ENCODE data around the gene FADS2.
A peak's percentile ranks its signal among the peaks of the same experiment; 100 is the strongest.

Gene FADS2

GRCh38 chr11:61828629-61829407 lies 718 bp downstream of the FADS2 start:
- peak overlapping the region; percentile 81 for H3K4me2 ChIP-seq (ENCODE audit: low read length)
- no peaks in the 10 kb centered on the region for H3K36me3 ChIP-seq (ENCODE audit: control insufficient read depth, insufficient read depth, low read length)
- no peak overlapping the region for H3K9ac ChIP-seq
- H3K4me3 ChIP-seq (ENCODE audit: low read depth, low read length), result peak overlapping the region; percentile 56
- H3K27ac ChIP-seq, result peak overlapping the region; percentile 81
- no peaks in the 10 kb centered on the region for H3K79me2 ChIP-seq
- H3K27me3 ChIP-seq (ENCODE audit: control insufficient read depth, insufficient read depth, low read length), result no peaks in the 10 kb centered on the region
- H2AFZ ChIP-seq, result peak overlapping the region; percentile 69
- H3K4me1 ChIP-seq, result peaks cover 18% of the 10 kb centered on the region
- H3K9me3 ChIP-seq (ENCODE audit: control insufficient read depth, low read length), result no peaks in the 10 kb centered on the region
- TF ChIP-seq CTCF (IDR thresholded peaks at IDR 0.05), result peak; percentile 18

GRCh38 chr11:61829806-61830205 lies 1.7 kb downstream of the FADS2 start:
- no peaks in the 10 kb centered on the region for H3K36me3 ChIP-seq (ENCODE audit: control insufficient read depth, insufficient read depth, low read length)
- no peaks in the 10 kb centered on the region for H3K9me3 ChIP-seq (ENCODE audit: control insufficient read depth, low read length)
- H3K27me3 ChIP-seq (ENCODE audit: control insufficient read depth, insufficient read depth, low read length), result no peaks in the 10 kb centered on the region
- no peak overlapping the region for H3K27ac ChIP-seq
- H3K4me3 ChIP-seq (ENCODE audit: low read depth, low read length), result no peak overlapping the region
- H3K79me2 ChIP-seq, result no peaks in the 10 kb centered on the region
- H3K4me2 ChIP-seq (ENCODE audit: low read length), result peak overlapping the region; percentile 81
- H3K4me1 ChIP-seq, result peaks cover 26% of the 10 kb centered on the region
- no peak overlapping the region for H3K9ac ChIP-seq
- H2AFZ ChIP-seq, result no peak overlapping the region
- no peak for TF ChIP-seq CTCF (IDR thresholded peaks at IDR 0.05)

GRCh38 chr11:61830237-61831105 lies 2.4 kb downstream of the FADS2 start:
- Histone ChIP-seq H3K4me3 (ENCODE audit: low read depth, low read length) (no peak overlapping the region), H3K27ac (no peak overlapping the region)

DNA sequence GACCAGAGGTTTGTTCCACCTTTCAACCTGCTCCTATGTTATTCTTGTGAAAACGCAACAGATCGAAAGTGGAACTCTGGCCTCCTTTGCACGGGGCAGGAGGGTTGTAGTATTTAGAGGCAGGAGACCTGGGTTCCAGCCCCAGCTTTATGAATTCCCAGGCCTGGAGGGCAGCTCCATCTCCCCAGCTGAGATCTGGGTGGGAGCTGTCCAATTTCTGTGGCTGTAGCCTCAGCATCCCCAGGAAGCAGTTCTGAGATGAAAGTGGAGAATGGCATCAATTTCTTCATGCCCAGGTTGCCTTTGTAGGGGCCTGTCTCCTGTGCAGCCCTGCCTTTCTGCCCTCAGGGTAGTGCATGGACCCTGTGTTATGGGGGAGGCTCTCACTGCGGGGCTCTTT lies 4.1 kb downstream of the FADS2 start:
- Histone ChIP-seq H3K4me2 (ENCODE audit: low read length) (no peak overlapping the region), H3K4me1 (peaks cover 33% of the 10 kb centered on the region), H3K36me3 (ENCODE audit: control insufficient read depth, insufficient read depth, low read length) (no peaks in the 10 kb centered on the region), H3K27me3 (ENCODE audit: control insufficient read depth, insufficient read depth, low read length) (no peaks in the 10 kb centered on the region), H3K27ac (no peak overlapping the region), H3K79me2 (peaks cover 3% of the 10 kb centered on the region), H2AFZ (no peak overlapping the region), H3K4me3 (ENCODE audit: low read depth, low read length) (no peak overlapping the region), H3K9me3 (ENCODE audit: control insufficient read depth, low read length) (no peaks in the 10 kb centered on the region), H3K9ac (no peak overlapping the region)
- no peak for TF ChIP-seq CTCF (IDR thresholded peaks at IDR 0.05)

More at GRCh38 chr11:61830237-61831105, 2.4 kb downstream of the FADS2 start:
- Histone ChIP-seq H3K9ac (no peak overlapping the region), H3K36me3 (ENCODE audit: control insufficient read depth, insufficient read depth, low read length) (no peaks in the 10 kb centered on the region), H3K79me2 (no peaks in the 10 kb centered on the region), H3K9me3 (ENCODE audit: control insufficient read depth, low read length) (no peaks in the 10 kb centered on the region), H3K4me2 (ENCODE audit: low read length) (no peak overlapping the region), H3K4me1 (peaks cover 29% of the 10 kb centered on the region), H3K27me3 (ENCODE audit: control insufficient read depth, insufficient read depth, low read length) (no peaks in the 10 kb centered on the region), H2AFZ (no peak overlapping the region)
- TF ChIP-seq CTCF (IDR thresholded peaks at IDR 0.05), result no peak
